ENCODE measurements around the gene WDR86. TPM values are rescaled to one million over a fixed set of nuclear protein-coding genes. Genes with fewer than 3 reads are reported as not detected.
A peak's percentile ranks its signal among the peaks of the same experiment; 100 is the strongest.

WDR86 gene
- total RNA-seq, 6 experiments from 2014 or later: 0.31 to 0.74 (median 0.44) TPM; not detected in 1

DNA sequence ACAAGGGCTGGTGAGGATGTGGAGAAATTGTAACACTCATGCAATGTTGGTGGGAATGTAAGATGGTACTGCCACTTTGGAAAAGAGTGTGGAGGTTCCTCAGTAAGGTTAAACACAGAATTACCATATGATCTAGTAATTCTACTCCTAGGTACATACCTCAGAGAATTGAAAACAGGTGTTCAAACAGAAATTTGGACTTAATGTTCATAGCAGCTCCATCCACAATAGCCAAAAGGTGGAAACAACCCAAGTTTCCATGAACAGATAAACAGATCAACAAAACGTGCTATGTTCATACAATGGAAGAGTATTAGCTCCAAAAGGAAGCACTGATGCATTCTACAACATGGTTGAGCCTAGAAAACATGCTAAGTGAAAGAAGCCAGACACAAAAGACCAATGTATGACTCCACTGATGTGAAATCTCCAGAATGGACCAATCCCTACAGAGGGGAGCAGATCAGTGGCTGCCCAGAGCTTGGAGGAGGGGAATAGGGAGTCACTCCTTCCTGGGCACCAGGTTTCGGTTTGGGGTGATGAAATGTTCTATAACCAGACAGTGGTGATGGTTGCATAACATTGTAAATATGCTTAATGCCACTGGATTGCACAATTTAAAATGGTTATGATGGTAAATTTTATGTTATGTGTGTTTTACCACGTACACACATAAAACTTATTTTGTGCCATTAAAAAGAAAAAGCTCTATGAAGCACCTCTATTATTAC, 5.7 kb upstream of the WDR86 start:
- peak overlapping the region in 1 of 3 donors; percentile 50 for H3K27ac ChIP-seq
- H3K9me3 ChIP-seq: no peaks in the 10 kb centered on the region
- peaks cover 0 to 12% (median 6%) of the 10 kb centered on the region in 4 donors for H3K4me1 ChIP-seq
- H3K36me3 ChIP-seq: no peaks in the 10 kb centered on the region
- TF ChIP-seq, protein P1, sequence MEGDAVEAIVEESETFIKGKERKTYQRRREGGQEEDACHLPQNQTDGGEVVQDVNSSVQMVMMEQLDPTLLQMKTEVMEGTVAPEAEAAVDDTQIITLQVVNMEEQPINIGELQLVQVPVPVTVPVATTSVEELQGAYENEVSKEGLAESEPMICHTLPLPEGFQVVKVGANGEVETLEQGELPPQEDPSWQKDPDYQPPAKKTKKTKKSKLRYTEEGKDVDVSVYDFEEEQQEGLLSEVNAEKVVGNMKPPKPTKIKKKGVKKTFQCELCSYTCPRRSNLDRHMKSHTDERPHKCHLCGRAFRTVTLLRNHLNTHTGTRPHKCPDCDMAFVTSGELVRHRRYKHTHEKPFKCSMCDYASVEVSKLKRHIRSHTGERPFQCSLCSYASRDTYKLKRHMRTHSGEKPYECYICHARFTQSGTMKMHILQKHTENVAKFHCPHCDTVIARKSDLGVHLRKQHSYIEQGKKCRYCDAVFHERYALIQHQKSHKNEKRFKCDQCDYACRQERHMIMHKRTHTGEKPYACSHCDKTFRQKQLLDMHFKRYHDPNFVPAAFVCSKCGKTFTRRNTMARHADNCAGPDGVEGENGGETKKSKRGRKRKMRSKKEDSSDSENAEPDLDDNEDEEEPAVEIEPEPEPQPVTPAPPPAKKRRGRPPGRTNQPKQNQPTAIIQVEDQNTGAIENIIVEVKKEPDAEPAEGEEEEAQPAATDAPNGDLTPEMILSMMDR (IDR thresholded peaks at IDR 0.05): no peak
- TF ChIP-seq POLR2A (IDR thresholded peaks at IDR 0.05): no peak
- ATAC-seq (peak; percentile 89 to 97 (median 93)), DNase-seq (peak in 1 of 3 donors; percentile 45)
- WGBS (ENCODE audit: insufficient coverage, low coverage, low lambda C conversion rate, missing lambda C conversion rate): 32% methylated on average over 3 of the region's 3 CpGs
- intact Hi-C loops (cut with DNase I): no loop called here
- H3K27me3 ChIP-seq: peaks cover 3 to 4% of the 10 kb centered on the region in 2 donors
- no peak overlapping the region for H3K4me3 ChIP-seq

DNA sequence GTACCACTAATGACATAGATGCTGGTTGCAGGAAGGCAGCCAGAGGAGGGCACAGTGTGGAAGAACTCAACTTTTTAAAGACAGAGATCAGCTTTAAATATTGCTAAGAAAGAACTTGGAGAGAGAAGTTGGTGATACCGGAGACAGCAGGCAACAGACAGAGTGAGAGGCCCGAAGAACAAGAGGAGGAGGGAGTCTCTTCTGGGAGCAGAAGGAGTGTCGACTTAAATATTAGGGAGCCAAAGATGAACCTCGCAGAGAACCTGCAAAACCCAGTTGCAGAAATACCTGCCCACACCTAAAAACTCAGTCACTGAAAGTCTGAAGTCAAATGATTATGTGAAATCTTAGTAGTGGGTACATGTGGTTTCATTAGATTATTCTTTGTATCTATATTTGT, 3.4 kb upstream of the WDR86 start:
- H3K4me3 ChIP-seq: no peak overlapping the region
- H3K27ac ChIP-seq: no peak overlapping the region
- ATAC-seq (no peak), DNase-seq (no peak)
- 89% methylated on average over 2 of the region's 4 CpGs for WGBS (ENCODE audit: insufficient coverage, low coverage, low lambda C conversion rate, missing lambda C conversion rate)
- no peaks in the 10 kb centered on the region for H3K9me3 ChIP-seq
- TF ChIP-seq POLR2A (IDR thresholded peaks at IDR 0.05): no peak
- TF ChIP-seq, protein P1 (IDR thresholded peaks at IDR 0.05): no peak
- peaks cover 17 to 18% of the 10 kb centered on the region in 2 donors for H3K27me3 ChIP-seq
- peaks cover 0 to 26% (median 9%) of the 10 kb centered on the region in 4 donors for H3K4me1 ChIP-seq
- intact Hi-C loops (cut with DNase I): no loop called here
- H3K36me3 ChIP-seq: no peaks in the 10 kb centered on the region

DNA sequence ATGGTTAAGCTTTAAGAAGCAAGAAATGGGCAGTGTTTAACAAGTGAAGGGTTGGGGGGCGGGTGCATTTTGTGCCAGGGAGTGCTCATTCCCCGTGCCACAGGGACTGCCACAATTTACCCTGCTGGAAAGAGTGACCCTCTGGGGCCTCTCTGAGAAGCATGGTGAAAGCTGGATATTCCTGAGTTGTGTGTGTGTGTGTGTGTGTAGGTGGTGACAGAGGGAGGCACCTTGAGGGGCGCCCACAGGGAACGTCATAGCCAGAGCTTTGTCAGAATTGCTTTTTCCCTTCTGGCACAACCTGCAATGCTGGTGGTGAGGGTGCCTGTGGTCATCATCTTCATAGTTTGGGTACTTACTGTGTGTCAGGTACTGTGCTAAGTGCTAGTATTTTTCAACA, 2.5 kb upstream of the WDR86 start:
- intact Hi-C loops (cut with DNase I): no loop called here
- Histone ChIP-seq H3K27ac (no peak overlapping the region), H3K9me3 (no peaks in the 10 kb centered on the region), H3K4me3 (no peak overlapping the region), H3K36me3 (no peaks in the 10 kb centered on the region), H3K27me3 (peaks cover 17 to 18% of the 10 kb centered on the region in 2 donors), H3K4me1 (peaks cover 0 to 26% (median 9%) of the 10 kb centered on the region in 4 donors)
- DNase-seq (peak in 1 of 3 donors; percentile 7), ATAC-seq (no peak)
- 100% methylated on average over 2 of the region's 4 CpGs for WGBS (ENCODE audit: insufficient coverage, low coverage, low lambda C conversion rate, missing lambda C conversion rate)
- no peak for TF ChIP-seq POLR2A (IDR thresholded peaks at IDR 0.05)
- TF ChIP-seq, protein P1 (IDR thresholded peaks at IDR 0.05): no peak

DNA sequence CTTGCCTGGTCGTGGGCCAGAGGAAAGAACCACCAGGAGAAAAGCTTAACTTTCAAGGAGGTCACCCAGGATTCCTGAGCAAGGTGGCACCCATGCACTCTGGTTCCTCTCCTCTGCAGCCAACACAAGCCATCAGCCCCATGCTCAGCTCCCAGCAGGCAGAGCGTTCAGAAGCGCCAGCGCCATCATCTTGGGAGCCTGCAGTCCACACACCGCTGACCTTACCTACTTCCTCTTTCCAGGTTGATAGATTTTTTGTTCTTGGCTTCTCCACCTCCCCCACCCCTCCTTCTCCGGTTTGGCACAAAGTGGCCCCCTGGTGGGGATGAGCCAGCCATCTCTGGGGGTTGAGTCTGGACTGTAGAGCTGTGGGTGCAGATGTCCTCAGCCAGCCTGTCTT, 1.7 kb upstream of the WDR86 start:
- ATAC-seq (no peak), DNase-seq (peak in 1 of 3 donors; percentile 19)
- intact Hi-C loops (cut with DNase I): no loop called here
- Histone ChIP-seq H3K9me3 (no peaks in the 10 kb centered on the region), H3K27ac (no peak overlapping the region), H3K27me3 (peaks cover 17 to 18% of the 10 kb centered on the region in 2 donors), H3K4me1 (peaks cover 0 to 26% (median 9%) of the 10 kb centered on the region in 4 donors), H3K36me3 (no peaks in the 10 kb centered on the region), H3K4me3 (no peak overlapping the region)
- WGBS (ENCODE audit: insufficient coverage, low coverage, low lambda C conversion rate, missing lambda C conversion rate): 63% methylated on average over 4 of the region's 6 CpGs
- TF ChIP-seq POLR2A (IDR thresholded peaks at IDR 0.05): no peak
- TF ChIP-seq, protein P1 (IDR thresholded peaks at IDR 0.05): no peak
